Loucy (cell line): ENCODE results near the gene PFDN1.

ENCODE experiments used
- H2AFZ ChIP-seq: fragments of 200-600 bp; sonication (generic); 2 replicates; pipeline ENCODE4 v1.6.0; 2016; ENCODE audit warnings: antibody characterized with exemption, mild to moderate bottlenecking, low read length, moderate library complexity
- H3F3A ChIP-seq: fragments of 200-600 bp; 2 replicates; pipeline ENCODE4 v1.6.0; 2016; ENCODE audit warnings: antibody characterized with exemption, low read depth, mild to moderate bottlenecking
- H3K27me3 ChIP-seq: fragments of 200-600 bp; sonication (generic); 2 replicates; pipeline ENCODE4 v1.6.1; 2014; ENCODE audit warnings: low read length, mild to moderate bottlenecking; ENCODE audit not compliant: insufficient read depth, poor library complexity, severe bottlenecking
- H3K36me3 ChIP-seq: fragments of 200-600 bp; sonication (generic); 2 replicates; pipeline ENCODE4 v1.6.1; 2016; ENCODE audit warnings: low read length; ENCODE audit not compliant: insufficient read depth
- H3K4me1 ChIP-seq: fragments of 200-600 bp; sonication (generic); 2 replicates; pipeline ENCODE4 v1.5.1; 2014; ENCODE audit warnings: low read length, mild to moderate bottlenecking; ENCODE audit not compliant: insufficient read depth, poor library complexity, severe bottlenecking
- H3K4me2 ChIP-seq: fragments of 200-600 bp; sonication (generic); 2 replicates; pipeline ENCODE4 v1.6.0; 2014; ENCODE audit warnings: antibody characterized with exemption, low read length, low read depth, mild to moderate bottlenecking; ENCODE audit not compliant: poor library complexity, severe bottlenecking
- H3K4me3 ChIP-seq: fragments of 200-600 bp; sonication (generic); 2 replicates; pipeline ENCODE4 v1.5.1; 2014; ENCODE audit warnings: low read length, mild to moderate bottlenecking, mixed read lengths; ENCODE audit not compliant: poor library complexity, severe bottlenecking
- H3K79me2 ChIP-seq: fragments of 200-600 bp; sonication (generic); 2 replicates; pipeline ENCODE4 v1.6.1; 2014; ENCODE audit warnings: low read length; ENCODE audit not compliant: insufficient read depth
- H3K9ac ChIP-seq: fragments of 200-600 bp; sonication (generic); 2 replicates; pipeline ENCODE4 v1.6.0; 2014; ENCODE audit warnings: mild to moderate bottlenecking, low read depth, low read length, moderate library complexity; ENCODE audit not compliant: poor library complexity, severe bottlenecking
- H3K9me2 ChIP-seq: fragments of 200-600 bp; sonication (generic); replicated peaks from 2 replicates; pipeline ENCODE4 v1.6.1; 2016; ENCODE audit warnings: low read depth, low read length, mixed read lengths
- H3K9me3 ChIP-seq: fragments of 200-600 bp; sonication (generic); 2 replicates; pipeline ENCODE4 v1.6.1; 2014; ENCODE audit warnings: mild to moderate bottlenecking, antibody characterized with exemption, low read length, low read depth; ENCODE audit not compliant: insufficient read depth
- H4K20me1 ChIP-seq: fragments of 200-600 bp; sonication (generic); 2 replicates; pipeline ENCODE4 v1.6.0; 2014; ENCODE audit warnings: antibody characterized with exemption, low read length, mild to moderate bottlenecking; ENCODE audit not compliant: insufficient read depth, poor library complexity, severe bottlenecking
- EZH2phosphoT487 ChIP-seq: fragments of 200-600 bp; IDR thresholded peaks from 2 replicates; pipeline ENCODE4 v1.6.1; 2018; ENCODE audit warnings: antibody characterized with exemption, mild to moderate bottlenecking, moderate library complexity, borderline replicate concordance
- TF ChIP-seq, protein P1 (sequence below): fragments of 200-600 bp; sonication (generic); conservative IDR thresholded peaks from 2 replicates; pipeline ENCODE4 v1.5.1; 2014; ENCODE audit warnings: mild to moderate bottlenecking, antibody characterized with exemption, low read length

PFDN1 gene

DNA sequence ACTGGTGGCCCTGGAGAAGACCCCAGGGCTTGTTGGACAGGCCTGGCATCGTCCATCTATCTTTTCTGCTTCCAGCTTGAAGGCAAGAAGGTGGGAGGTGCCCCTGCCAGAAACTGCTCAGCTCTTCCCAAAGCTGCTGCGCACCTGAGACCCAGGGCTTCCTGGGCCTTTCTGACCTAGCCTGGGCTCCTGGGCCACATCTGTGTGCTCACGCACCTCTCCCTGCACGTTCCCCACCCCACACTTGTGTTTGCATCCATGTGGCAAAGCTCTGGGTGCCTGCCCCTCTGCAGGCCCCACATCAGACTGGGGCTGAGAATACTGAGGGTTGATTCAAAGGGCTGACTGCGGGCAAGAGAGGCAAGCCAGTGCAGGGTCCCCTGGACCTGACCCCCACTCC, 63.4 kb downstream of the PFDN1 start:
- Histone ChIP-seq H3K27me3 (no peaks in the 10 kb centered on the region), H2AFZ (no peak overlapping the region), H3F3A (no peaks in the 10 kb centered on the region), H3K79me2 (no peaks in the 10 kb centered on the region), H3K4me2 (no peak overlapping the region), H3K36me3 (peaks cover 6% of the 10 kb centered on the region; the same call in 1 of the 2 replicates), H3K4me3 (no peak overlapping the region), H3K4me1 (no peaks in the 10 kb centered on the region), H3K9me3 (no peaks in the 10 kb centered on the region), H3K9me2 (no peaks in the 10 kb centered on the region), H4K20me1 (no peaks in the 10 kb centered on the region), H3K9ac (no peak overlapping the region)
- TF ChIP-seq, protein P1, sequence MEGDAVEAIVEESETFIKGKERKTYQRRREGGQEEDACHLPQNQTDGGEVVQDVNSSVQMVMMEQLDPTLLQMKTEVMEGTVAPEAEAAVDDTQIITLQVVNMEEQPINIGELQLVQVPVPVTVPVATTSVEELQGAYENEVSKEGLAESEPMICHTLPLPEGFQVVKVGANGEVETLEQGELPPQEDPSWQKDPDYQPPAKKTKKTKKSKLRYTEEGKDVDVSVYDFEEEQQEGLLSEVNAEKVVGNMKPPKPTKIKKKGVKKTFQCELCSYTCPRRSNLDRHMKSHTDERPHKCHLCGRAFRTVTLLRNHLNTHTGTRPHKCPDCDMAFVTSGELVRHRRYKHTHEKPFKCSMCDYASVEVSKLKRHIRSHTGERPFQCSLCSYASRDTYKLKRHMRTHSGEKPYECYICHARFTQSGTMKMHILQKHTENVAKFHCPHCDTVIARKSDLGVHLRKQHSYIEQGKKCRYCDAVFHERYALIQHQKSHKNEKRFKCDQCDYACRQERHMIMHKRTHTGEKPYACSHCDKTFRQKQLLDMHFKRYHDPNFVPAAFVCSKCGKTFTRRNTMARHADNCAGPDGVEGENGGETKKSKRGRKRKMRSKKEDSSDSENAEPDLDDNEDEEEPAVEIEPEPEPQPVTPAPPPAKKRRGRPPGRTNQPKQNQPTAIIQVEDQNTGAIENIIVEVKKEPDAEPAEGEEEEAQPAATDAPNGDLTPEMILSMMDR: no peak
- TF ChIP-seq EZH2phosphoT487: no peak

DNA sequence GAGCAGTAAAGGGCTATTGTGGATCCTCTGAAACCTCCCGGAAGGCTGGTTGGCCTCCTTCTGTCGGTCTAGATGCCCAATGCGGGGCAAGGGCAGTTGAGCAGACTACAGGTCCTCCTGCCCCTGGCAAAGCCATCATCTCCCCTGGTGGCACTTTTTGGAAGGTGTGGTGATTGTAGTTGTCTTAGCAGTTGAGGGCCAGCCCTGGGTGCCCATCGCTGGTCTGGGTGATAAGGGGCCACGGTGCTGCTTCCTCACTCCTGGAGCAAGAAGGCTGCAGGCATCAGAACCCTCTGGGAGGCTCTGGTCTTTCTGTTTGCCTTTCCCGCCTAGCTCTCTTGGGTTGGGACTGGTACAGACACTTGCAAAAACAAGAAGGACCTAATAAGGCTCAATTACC, 64.1 kb downstream of the PFDN1 start:
- Histone ChIP-seq H3K9me3 (no peaks in the 10 kb centered on the region), H3K79me2 (no peaks in the 10 kb centered on the region), H3K36me3 (peaks cover 4% of the 10 kb centered on the region; the same call in 1 of the 2 replicates), H3K27me3 (no peaks in the 10 kb centered on the region), H3K9me2 (no peaks in the 10 kb centered on the region), H3K4me3 (no peak overlapping the region), H3K9ac (no peak overlapping the region), H3F3A (no peaks in the 10 kb centered on the region), H3K4me2 (no peak overlapping the region), H3K4me1 (no peaks in the 10 kb centered on the region), H2AFZ (no peak overlapping the region), H4K20me1 (no peaks in the 10 kb centered on the region)
- no peak for TF ChIP-seq EZH2phosphoT487
- TF ChIP-seq, protein P1: no peak

DNA sequence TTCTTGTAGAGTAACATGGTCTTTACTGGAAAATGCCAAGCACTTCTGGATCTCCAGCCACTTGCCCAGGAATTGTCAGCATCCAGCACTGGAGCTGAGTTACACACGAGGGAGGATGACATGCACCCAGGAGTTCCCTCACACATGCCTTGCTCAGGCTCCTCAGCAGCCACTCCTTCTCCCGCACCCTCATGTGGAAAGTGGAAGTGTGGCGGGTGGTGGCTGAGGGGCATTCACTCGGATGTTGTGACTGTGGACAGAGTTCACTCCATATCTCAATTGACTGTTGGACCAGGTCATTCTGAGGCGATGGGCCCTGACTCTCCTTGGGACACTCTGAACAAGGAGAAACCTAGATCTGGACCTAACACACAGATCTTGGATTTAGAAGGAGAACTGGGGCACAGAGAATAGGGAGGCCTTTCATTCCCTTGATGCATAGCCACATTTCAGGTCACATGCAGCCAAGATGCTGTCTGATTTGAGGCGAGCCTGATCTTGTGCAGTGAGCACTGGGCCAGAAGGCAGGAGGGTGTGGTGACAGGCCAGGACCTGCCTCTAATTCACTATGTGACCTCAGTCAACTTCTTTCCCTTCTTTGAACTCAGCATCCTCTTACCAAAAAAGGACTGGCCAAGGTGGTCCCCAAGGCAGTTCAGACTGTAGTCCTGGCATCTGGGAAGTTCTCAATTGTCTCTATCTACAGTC, 65.9 kb downstream of the PFDN1 start:
- H4K20me1 ChIP-seq: no peaks in the 10 kb centered on the region
- no peaks in the 10 kb centered on the region for H3K79me2 ChIP-seq
- TF ChIP-seq EZH2phosphoT487: no peak
- TF ChIP-seq, protein P1: no peak
- H3K4me1 ChIP-seq: no peaks in the 10 kb centered on the region
- H3K9me3 ChIP-seq: no peaks in the 10 kb centered on the region
- H2AFZ ChIP-seq: no peak overlapping the region
- H3K9ac ChIP-seq: no peak overlapping the region
- H3K4me3 ChIP-seq: no peak overlapping the region
- no peaks in the 10 kb centered on the region for H3K9me2 ChIP-seq
- no peak overlapping the region for H3K4me2 ChIP-seq
- H3F3A ChIP-seq: no peaks in the 10 kb centered on the region
- H3K36me3 ChIP-seq: no peaks in the 10 kb centered on the region
- no peaks in the 10 kb centered on the region for H3K27me3 ChIP-seq
